ENCODE measurements around the gene RNF17.
"Not testable (repeated sequence)": the region's sequence is repeated elsewhere in the genome, so short reads cannot be mapped to it uniquely, and the experiment has no call there.

RNF17 gene

DNA sequence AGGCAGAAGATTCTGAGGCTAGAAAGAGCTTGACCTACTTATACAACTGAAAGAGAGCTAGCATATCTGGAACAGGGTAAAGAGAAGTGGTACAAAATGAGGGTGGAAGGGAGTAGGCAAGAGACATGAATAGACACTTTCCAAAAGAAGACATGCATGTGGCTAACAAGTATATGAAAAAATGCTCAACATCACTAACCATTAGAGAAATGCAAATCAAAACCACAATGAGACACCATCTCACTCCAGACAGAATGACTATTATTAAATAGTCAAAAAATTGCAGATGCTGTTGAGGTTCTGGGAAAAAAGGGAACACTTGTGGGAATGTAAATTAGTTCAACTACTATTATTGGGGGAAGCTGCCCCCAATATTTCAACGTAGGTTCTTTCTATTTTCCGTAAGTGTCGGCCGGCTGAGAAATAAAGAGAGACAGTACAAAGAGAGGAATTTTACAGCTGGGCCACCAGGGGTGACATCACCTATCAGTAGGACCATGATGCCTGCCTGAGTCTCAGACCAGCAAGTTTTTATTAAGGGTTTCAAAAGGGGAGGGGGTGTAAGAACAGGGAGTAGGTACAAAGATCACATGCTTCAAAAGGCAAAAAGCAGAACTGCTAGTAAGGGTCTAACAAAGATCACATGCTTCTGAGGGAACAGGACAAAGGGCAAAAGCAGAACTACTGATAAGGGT is 32.9 kb upstream of the RNF17 start:
- not testable (repeated sequence) for H3K9ac ChIP-seq (ENCODE audit: low read length); H3K36me3 ChIP-seq (ENCODE audit: control insufficient read depth, insufficient read depth, low read length, severe bottlenecking); H3K9me3 ChIP-seq (ENCODE audit: control insufficient read depth, low read length); H3K4me3 ChIP-seq (ENCODE audit: low read length); DNase-seq (ENCODE audit: low read depth); H3K4me1 ChIP-seq (ENCODE audit: control insufficient read depth, insufficient read depth, low read length)
- peaks cover 14% of the 10 kb centered on the region for H3K27me3 ChIP-seq (replicated peaks; ENCODE audit: control insufficient read depth, insufficient read depth, low read length)

DNA sequence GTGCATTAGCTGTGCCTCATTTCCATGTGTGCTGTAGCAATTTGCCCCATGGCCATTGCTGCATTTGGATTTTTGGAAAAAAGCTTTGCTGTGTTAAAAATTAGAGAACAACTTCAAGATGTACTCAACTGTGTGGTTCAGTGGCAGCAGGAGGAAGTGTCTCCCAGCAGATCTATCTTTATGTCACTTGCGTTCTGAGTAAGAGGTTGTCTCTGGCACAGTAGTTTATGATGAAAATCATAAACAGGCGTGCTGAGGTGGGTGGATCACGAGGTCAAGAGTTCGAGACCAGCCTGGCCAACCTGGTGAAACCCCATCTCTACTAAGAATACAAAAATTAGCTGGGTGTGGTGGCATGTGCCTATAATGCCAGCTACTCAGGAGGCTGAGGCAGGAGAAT is 29.0 kb upstream of the RNF17 start:
- H3K4me3 ChIP-seq (ENCODE audit: low read length): no peak overlapping the region
- peaks cover 6% of the 10 kb centered on the region for H3K9me3 ChIP-seq (ENCODE audit: control insufficient read depth, low read length)
- no peaks in the 10 kb centered on the region for H3K36me3 ChIP-seq (ENCODE audit: control insufficient read depth, insufficient read depth, low read length, severe bottlenecking)
- no peaks in the 10 kb centered on the region for H3K4me1 ChIP-seq (ENCODE audit: control insufficient read depth, insufficient read depth, low read length)
- no peak for DNase-seq (ENCODE audit: low read depth)
- H3K9ac ChIP-seq (ENCODE audit: low read length): no peak overlapping the region
- H3K27me3 ChIP-seq (replicated peaks; ENCODE audit: control insufficient read depth, insufficient read depth, low read length): peaks cover 3% of the 10 kb centered on the region

DNA sequence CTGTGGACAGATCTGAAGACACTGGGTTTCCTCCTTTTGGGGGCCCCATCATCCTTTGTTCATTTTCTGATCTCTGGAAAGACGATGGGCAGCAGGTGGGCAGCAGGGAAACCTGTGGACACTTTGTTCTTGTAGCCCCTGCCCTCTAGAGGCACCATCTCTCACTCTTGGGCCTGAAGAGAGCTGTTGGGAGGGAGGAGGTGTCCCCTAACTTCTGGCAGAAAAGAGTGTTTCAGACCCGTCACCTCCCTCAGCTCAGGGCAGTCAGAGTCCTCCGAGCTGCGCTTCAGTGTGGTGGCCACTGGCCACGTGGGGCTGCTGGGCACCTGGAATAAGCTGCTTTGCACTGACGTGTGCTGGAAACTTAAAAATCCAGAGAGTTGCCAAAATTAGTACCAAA is 26.9 kb upstream of the RNF17 start:
- Histone ChIP-seq H3K4me3 (ENCODE audit: low read length) (no peak overlapping the region), H3K4me1 (ENCODE audit: control insufficient read depth, insufficient read depth, low read length) (no peaks in the 10 kb centered on the region), H3K27me3 (replicated peaks; ENCODE audit: control insufficient read depth, insufficient read depth, low read length) (peaks cover 8% of the 10 kb centered on the region), H3K9me3 (ENCODE audit: control insufficient read depth, low read length) (peaks cover 1% of the 10 kb centered on the region), H3K9ac (ENCODE audit: low read length) (no peak overlapping the region), H3K36me3 (ENCODE audit: control insufficient read depth, insufficient read depth, low read length, severe bottlenecking) (no peaks in the 10 kb centered on the region)
- DNase-seq (ENCODE audit: low read depth): no peak

DNA sequence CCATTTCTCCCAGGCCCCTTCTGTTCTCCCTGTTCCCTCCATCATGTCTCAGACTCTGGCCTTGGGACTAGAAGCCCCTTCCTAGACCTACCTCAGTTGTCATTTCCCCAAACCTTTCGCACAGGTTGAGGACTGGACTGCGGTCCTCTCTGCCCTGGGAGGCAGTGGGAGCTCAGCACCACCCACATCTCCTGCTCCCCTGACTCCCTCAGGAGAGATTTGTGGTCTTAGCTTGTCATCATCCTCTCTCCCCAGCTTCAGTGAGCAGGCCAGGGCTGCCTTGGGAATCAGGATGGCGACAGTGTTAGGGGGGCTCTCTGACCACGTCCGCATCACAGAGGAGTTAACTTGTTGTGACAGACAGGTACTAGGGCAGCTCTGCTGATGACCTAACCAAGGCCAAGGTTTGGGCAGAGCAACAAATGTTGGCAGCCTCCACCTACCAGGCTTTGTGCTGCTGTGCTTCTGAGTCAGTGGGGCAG is 25.6 kb upstream of the RNF17 start:
- peaks cover 17% of the 10 kb centered on the region for H3K27me3 ChIP-seq (replicated peaks; ENCODE audit: control insufficient read depth, insufficient read depth, low read length)
- no peaks in the 10 kb centered on the region for H3K4me1 ChIP-seq (ENCODE audit: control insufficient read depth, insufficient read depth, low read length)
- no peak overlapping the region for H3K9ac ChIP-seq (ENCODE audit: low read length)
- no peaks in the 10 kb centered on the region for H3K9me3 ChIP-seq (ENCODE audit: control insufficient read depth, low read length)
- H3K36me3 ChIP-seq (ENCODE audit: control insufficient read depth, insufficient read depth, low read length, severe bottlenecking): no peaks in the 10 kb centered on the region
- no peak for DNase-seq (ENCODE audit: low read depth)
- no peak overlapping the region for H3K4me3 ChIP-seq (ENCODE audit: low read length)

DNA sequence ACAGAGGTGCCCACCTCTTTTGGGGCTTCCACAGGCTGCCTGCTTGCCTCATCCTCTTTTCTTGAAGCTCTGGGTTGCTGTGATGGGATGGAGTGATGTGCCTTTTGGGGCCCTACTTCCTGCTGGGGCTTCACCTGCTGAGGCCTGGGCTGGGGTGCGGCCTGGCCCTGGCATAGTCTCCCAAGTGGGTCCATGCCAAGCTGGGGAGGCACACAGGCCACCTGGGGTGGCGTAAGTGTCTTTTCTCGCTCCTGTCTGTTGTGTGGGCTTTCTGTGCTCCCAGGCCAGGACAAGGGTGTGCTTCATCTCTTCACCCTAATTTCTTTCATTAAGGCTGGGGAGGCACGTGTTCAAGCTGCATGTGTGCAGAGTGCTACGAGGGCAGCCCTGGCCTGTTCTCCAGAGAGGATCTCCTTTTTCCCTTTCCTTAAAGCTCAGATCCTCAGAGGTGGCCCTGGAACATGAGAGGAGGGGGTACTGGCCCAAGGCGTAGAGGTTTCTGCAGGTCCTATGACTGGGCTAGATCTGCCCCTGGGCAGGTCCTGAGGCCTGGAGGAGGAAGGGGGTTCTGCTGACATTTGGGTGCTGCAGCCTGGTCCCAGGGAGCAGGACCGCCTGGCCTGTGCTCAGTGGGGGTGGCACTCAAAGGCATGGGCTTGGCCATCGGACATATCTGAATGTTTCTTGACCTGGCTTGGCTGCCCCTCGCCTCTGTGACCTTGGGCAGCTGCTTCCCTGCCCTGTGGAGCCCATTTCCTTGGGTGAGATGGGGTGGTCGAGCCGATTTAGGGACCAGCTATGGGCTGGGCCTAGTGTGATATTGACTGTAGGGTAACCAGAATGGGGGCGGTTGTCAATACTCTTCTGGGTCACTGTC is 23.7 kb upstream of the RNF17 start:
- no peak for DNase-seq (ENCODE audit: low read depth)
- Histone ChIP-seq H3K9me3 (ENCODE audit: control insufficient read depth, low read length) (no peaks in the 10 kb centered on the region), H3K9ac (ENCODE audit: low read length) (no peak overlapping the region), H3K4me3 (ENCODE audit: low read length) (no peak overlapping the region), H3K4me1 (ENCODE audit: control insufficient read depth, insufficient read depth, low read length) (no peaks in the 10 kb centered on the region), H3K36me3 (ENCODE audit: control insufficient read depth, insufficient read depth, low read length, severe bottlenecking) (no peaks in the 10 kb centered on the region), H3K27me3 (replicated peaks; ENCODE audit: control insufficient read depth, insufficient read depth, low read length) (peaks cover 34% of the 10 kb centered on the region)

DNA sequence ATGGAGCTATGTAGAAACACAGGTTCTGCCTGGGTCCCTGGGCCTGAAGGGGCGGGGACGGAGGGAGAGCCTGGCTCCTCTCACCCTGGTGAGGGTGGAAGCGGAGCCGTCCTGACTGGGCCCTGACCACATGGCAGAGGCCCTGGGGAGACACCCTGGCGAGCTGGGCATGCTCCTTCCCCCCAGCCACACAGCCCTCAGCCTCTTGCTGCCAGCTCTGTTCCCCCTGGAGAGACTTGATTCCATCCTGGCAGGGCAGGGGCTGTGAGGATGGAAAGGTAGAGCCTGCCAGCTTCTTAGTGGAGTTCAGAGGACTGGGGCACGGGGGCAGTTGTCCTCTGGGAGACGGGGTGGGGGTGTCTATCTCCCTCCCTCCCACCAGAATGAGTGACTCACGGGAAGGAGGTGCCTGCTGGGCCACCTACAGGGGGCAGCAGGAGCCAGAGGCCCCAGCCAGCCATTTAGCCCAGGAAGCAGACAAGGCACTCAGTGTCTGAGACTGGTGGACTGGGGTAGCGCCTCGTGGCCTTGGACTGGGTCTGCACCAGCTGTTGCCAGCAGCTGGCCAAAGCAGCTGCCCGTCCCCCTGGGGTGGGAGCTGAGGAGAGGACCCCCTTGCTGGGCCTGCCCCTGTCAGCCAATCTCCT is 22.8 kb upstream of the RNF17 start:
- H3K27me3 ChIP-seq (replicated peaks; ENCODE audit: control insufficient read depth, insufficient read depth, low read length): peaks cover 37% of the 10 kb centered on the region
- no peaks in the 10 kb centered on the region for H3K9me3 ChIP-seq (ENCODE audit: control insufficient read depth, low read length)
- H3K9ac ChIP-seq (ENCODE audit: low read length): no peak overlapping the region
- no peaks in the 10 kb centered on the region for H3K4me1 ChIP-seq (ENCODE audit: control insufficient read depth, insufficient read depth, low read length)
- no peak overlapping the region for H3K4me3 ChIP-seq (ENCODE audit: low read length)
- no peak for DNase-seq (ENCODE audit: low read depth)
- no peaks in the 10 kb centered on the region for H3K36me3 ChIP-seq (ENCODE audit: control insufficient read depth, insufficient read depth, low read length, severe bottlenecking)

DNA sequence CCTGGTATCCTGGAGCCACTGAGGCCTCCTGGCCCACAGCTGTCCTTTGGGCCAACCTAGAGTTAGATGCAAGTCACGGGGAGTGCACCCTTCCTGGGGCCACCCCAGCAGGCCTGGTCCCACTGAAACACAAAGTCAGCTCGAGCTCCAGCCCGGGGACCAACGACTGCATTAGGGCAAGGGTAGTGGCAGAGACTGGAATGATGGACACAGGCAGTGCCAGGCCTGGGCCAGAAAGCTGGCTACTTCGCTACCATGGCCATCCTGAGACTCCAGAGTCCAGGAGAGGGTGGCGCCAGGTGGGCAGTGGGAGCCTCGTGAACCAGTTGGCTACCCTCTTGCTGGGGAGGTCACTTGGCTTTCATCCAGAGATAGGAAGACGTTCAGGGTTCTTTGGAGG is 22.2 kb upstream of the RNF17 start:
- no peak for DNase-seq (ENCODE audit: low read depth)
- H3K9ac ChIP-seq (ENCODE audit: low read length): no peak overlapping the region
- H3K4me3 ChIP-seq (ENCODE audit: low read length): no peak overlapping the region
- H3K9me3 ChIP-seq (ENCODE audit: control insufficient read depth, low read length): no peaks in the 10 kb centered on the region
- H3K27me3 ChIP-seq (replicated peaks; ENCODE audit: control insufficient read depth, insufficient read depth, low read length): peaks cover 42% of the 10 kb centered on the region
- H3K36me3 ChIP-seq (ENCODE audit: control insufficient read depth, insufficient read depth, low read length, severe bottlenecking): no peaks in the 10 kb centered on the region
- no peaks in the 10 kb centered on the region for H3K4me1 ChIP-seq (ENCODE audit: control insufficient read depth, insufficient read depth, low read length)

DNA sequence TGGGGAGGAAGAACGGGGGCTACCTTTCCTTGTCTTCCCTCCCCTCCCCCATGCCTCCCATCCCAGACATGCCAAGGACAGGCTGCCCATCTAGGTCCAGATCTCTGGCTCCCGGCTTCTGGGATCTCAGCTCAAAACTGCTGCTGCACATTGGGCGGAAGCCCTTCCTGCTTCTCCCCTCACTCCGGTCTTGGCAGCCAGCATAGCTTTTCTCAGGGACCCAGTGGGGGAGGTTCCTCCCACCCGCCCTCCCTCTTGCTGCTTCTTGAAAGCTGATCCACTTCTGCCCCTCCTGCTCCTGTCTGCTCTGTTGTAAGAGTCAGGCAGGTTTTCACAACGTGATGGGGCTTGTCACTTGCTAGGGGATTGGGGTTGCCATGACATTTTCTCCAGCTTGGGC is 21.7 kb upstream of the RNF17 start:
- Histone ChIP-seq H3K27me3 (replicated peaks; ENCODE audit: control insufficient read depth, insufficient read depth, low read length) (peaks cover 47% of the 10 kb centered on the region), H3K4me1 (ENCODE audit: control insufficient read depth, insufficient read depth, low read length) (no peaks in the 10 kb centered on the region), H3K36me3 (ENCODE audit: control insufficient read depth, insufficient read depth, low read length, severe bottlenecking) (no peaks in the 10 kb centered on the region), H3K4me3 (ENCODE audit: low read length) (no peak overlapping the region), H3K9me3 (ENCODE audit: control insufficient read depth, low read length) (no peaks in the 10 kb centered on the region), H3K9ac (ENCODE audit: low read length) (no peak overlapping the region)
- DNase-seq (ENCODE audit: low read depth): no peak

DNA sequence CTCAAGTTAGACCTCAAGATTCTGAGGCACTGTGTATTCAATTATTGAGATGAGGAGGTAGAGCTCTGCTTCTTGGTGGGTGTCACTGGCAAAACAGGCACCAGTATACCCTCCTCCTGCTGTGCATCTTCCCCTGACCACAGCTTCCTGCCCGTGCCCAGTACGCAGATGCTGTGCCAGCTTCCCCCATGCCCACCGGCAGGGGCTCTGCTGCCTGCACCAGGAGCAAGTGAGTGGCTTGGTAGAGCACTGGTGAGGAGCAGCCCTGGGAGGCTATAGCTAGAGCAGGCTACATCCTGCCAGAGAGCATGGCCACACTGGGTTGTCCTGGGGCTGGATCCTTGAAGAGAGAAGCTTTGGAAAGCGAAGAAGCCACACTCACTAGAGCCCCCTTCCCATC is 21.0 kb upstream of the RNF17 start:
- Histone ChIP-seq H3K27me3 (replicated peaks; ENCODE audit: control insufficient read depth, insufficient read depth, low read length) (peaks cover 52% of the 10 kb centered on the region), H3K9ac (ENCODE audit: low read length) (no peak overlapping the region), H3K9me3 (ENCODE audit: control insufficient read depth, low read length) (no peaks in the 10 kb centered on the region), H3K36me3 (ENCODE audit: control insufficient read depth, insufficient read depth, low read length, severe bottlenecking) (no peaks in the 10 kb centered on the region), H3K4me1 (ENCODE audit: control insufficient read depth, insufficient read depth, low read length) (no peaks in the 10 kb centered on the region), H3K4me3 (ENCODE audit: low read length) (no peak overlapping the region)
- no peak for DNase-seq (ENCODE audit: low read depth)

DNA sequence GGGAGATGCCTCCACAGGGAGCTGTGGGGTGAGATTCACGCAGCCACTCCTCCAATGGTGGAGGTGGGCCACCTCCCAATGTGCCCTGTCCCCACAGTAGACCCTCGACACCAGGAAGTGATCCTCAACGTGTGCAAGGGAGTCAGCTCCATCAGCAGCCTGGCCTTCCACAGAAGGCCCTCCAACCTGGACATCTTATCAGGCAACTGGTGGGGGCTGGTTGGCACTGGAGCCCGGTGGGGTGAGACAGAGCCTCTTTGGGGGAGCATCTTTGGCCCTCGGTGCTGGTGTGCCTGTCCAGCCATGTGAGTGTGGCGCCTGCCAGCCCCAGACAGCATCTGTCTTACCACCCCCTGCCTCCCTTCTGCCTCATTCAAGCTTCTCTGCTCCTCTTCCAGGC is 19.7 kb upstream of the RNF17 start:
- H3K36me3 ChIP-seq (ENCODE audit: control insufficient read depth, insufficient read depth, low read length, severe bottlenecking): no peaks in the 10 kb centered on the region
- no peak overlapping the region for H3K9ac ChIP-seq (ENCODE audit: low read length)
- no peaks in the 10 kb centered on the region for H3K4me1 ChIP-seq (ENCODE audit: control insufficient read depth, insufficient read depth, low read length)
- H3K9me3 ChIP-seq (ENCODE audit: control insufficient read depth, low read length): no peaks in the 10 kb centered on the region
- H3K4me3 ChIP-seq (ENCODE audit: low read length): no peak overlapping the region
- no peak for DNase-seq (ENCODE audit: low read depth)
- peaks cover 58% of the 10 kb centered on the region for H3K27me3 ChIP-seq (replicated peaks; ENCODE audit: control insufficient read depth, insufficient read depth, low read length)

DNA sequence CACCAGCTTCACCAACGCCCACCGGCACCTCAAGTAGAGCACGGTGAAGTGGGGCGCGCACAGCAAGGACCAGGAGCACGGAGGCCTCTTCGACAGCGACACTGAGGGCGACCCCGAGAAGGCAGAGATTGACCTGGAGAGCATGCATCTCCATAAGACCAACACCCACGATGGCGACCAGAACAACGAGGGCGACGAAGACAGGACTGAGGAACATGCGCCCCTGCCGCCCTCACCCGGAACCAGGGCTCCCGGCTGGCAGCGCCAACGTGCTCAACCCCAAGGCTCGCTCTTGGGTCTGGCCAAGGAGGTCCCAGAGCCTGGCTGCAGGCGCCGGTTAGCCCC is 18.5 kb upstream of the RNF17 start:
- no peaks in the 10 kb centered on the region for H3K9me3 ChIP-seq (ENCODE audit: control insufficient read depth, low read length)
- no peak for DNase-seq (ENCODE audit: low read depth)
- H3K4me3 ChIP-seq (ENCODE audit: low read length): no peak overlapping the region
- H3K36me3 ChIP-seq (ENCODE audit: control insufficient read depth, insufficient read depth, low read length, severe bottlenecking): no peaks in the 10 kb centered on the region
- peaks cover 58% of the 10 kb centered on the region for H3K27me3 ChIP-seq (replicated peaks; ENCODE audit: control insufficient read depth, insufficient read depth, low read length)
- H3K4me1 ChIP-seq (ENCODE audit: control insufficient read depth, insufficient read depth, low read length): no peaks in the 10 kb centered on the region
- no peak overlapping the region for H3K9ac ChIP-seq (ENCODE audit: low read length)

All from adipocyte (in vitro differentiated cells).